Heart left ventricle (tissue), 13 donors: ENCODE measurements around the gene VGF.

Experiments used
- POLR2A ChIP-seq, 2 donors: fragments of 450-650 bp; IDR thresholded peaks; one replicate each; pipeline ENCODE4 v1.6.1; 2017; ENCODE audit warnings: antibody characterized with exemption in 2 of 2, mild to moderate bottlenecking in 2 of 2, moderate library complexity in 2 of 2
- TF ChIP-seq, protein P1 (sequence below), 12 donors: fragments of 200-600 bp; sonication (generic) in 4 of 12; IDR thresholded peaks; one replicate each; pipeline versions ENCODE4 v1.5.0 to v1.8.0; 2018 to 2022; ENCODE audit warnings: antibody characterized with exemption in 12 of 12, mild to moderate bottlenecking in 5 of 12
- donor health status: ischemic (EF 13 %, LVEDD 7.1; RV severe dilation, severe dysfunction).
- donor health status: DM: no; HTN: yes; CAD: no.
- donor health status: DM: no; HTN: no; CAD: no.
- donor health status: ischemic (EF 25% LVEDD 6.9; RV normal size, moderate dysfunction).
- donor health status: ischemic (EF 25% LVEDD 5.7; RV mildly dilated, moderate dysfunction).
- donor health status: ischemic (EF 35%, LVEDD 5.7; RV mildly dilated, moderate dysfunction).
- donor health status: nonischemic (EF 11% LVEDD 7.7; RV severe dilation, severe dysfunction).
- donor health status: DM: yes; HTN: yes; CAD: no.
- donor health status: PGD.
- donor health status: ischemic (EF 29% LVEDD 5.4; RV normal size, mild dysfunction).
- donor health status: nonischemic (EF 23%, LVEDD 6.1; RV moderate dilation, normal function).

DNA sequence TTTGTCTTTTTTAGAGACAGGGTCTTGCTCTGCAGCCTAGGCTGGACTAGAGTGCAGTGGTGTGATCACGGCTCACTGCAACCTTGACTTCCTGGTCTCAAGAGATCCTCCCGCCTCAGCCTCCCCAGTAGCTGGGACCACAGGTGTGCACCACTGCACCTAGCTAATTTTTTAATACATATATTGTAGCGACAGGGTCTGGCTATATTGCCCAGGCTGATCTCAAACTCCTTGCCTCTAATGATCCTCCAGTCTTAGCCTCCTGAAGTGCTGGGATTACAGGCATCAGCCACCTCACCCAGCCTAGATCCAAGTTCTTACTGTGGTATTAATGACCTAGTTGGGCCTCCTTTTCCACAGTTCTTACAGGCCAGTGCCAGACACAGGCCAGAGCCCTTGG is 50.2 kb downstream of the VGF start:
- TF ChIP-seq, protein P1, sequence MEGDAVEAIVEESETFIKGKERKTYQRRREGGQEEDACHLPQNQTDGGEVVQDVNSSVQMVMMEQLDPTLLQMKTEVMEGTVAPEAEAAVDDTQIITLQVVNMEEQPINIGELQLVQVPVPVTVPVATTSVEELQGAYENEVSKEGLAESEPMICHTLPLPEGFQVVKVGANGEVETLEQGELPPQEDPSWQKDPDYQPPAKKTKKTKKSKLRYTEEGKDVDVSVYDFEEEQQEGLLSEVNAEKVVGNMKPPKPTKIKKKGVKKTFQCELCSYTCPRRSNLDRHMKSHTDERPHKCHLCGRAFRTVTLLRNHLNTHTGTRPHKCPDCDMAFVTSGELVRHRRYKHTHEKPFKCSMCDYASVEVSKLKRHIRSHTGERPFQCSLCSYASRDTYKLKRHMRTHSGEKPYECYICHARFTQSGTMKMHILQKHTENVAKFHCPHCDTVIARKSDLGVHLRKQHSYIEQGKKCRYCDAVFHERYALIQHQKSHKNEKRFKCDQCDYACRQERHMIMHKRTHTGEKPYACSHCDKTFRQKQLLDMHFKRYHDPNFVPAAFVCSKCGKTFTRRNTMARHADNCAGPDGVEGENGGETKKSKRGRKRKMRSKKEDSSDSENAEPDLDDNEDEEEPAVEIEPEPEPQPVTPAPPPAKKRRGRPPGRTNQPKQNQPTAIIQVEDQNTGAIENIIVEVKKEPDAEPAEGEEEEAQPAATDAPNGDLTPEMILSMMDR (IDR thresholded peaks at IDR 0.05), result no peak
- TF ChIP-seq POLR2A (IDR thresholded peaks at IDR 0.05), result no peak
